H9 (cell line): Measurements from ENCODE around the gene DPPA3. TPM values are rescaled to one million over a fixed set of nuclear protein-coding genes. Genes with fewer than 3 reads are reported as not detected.
"Not testable (repeated sequence)": the region's sequence is repeated elsewhere in the genome, so short reads cannot be mapped to it uniquely, and the experiment has no call there.

Source experiments
- DNase-seq: peaks from one replicate; pipeline ENCODE4 v3.0.0-alpha.2; 2017
- H2AFZ ChIP-seq: one replicate; pipeline ENCODE4 v1.6.1; 2013; ENCODE audit warnings: mild to moderate bottlenecking, low read length, control low read depth, moderate library complexity
- H2AK5ac ChIP-seq: 2 replicates; pipeline ENCODE4 v1.6.1; 2013; ENCODE audit warnings: low read length, control low read depth, mixed read lengths; ENCODE audit not compliant: insufficient read length
- H2BK120ac ChIP-seq: one replicate; pipeline ENCODE4 v1.6.1; 2013; ENCODE audit warnings: low read depth, mild to moderate bottlenecking, low read length, control low read depth, inconsistent platforms; ENCODE audit not compliant: poor library complexity, severe bottlenecking
- H2BK12ac ChIP-seq: 2 replicates; pipeline ENCODE4 v1.6.1; 2013; ENCODE audit warnings: low read length, control low read depth, mixed read lengths, low read depth; ENCODE audit not compliant: insufficient read length
- H2BK15ac ChIP-seq: 2 replicates; pipeline ENCODE4 v1.6.1; 2013; ENCODE audit warnings: low read depth, low read length, control low read depth
- H2BK20ac ChIP-seq: one replicate; pipeline ENCODE4 v1.6.1; 2013; ENCODE audit warnings: low read depth, mild to moderate bottlenecking, low read length, control low read depth, inconsistent platforms; ENCODE audit not compliant: poor library complexity, severe bottlenecking
- H2BK5ac ChIP-seq: 2 replicates; pipeline ENCODE4 v1.6.1; 2013; ENCODE audit warnings: low read length, control low read depth, mixed read lengths; ENCODE audit not compliant: insufficient read length
- H3K14ac ChIP-seq: 2 replicates; pipeline ENCODE4 v1.6.1; 2013; ENCODE audit warnings: low read length, control low read depth; ENCODE audit not compliant: insufficient read depth
- H3K18ac ChIP-seq: 2 replicates; pipeline ENCODE4 v1.6.1; 2013; ENCODE audit warnings: low read depth, mild to moderate bottlenecking, mixed read lengths, low read length, control low read depth; ENCODE audit not compliant: insufficient read length
- H3K23ac ChIP-seq: 2 replicates; pipeline ENCODE4 v1.6.1; 2013; ENCODE audit warnings: low read length, control low read depth, mixed read lengths, low read depth; ENCODE audit not compliant: insufficient read length
- H3K23me2 ChIP-seq: 2 replicates; pipeline ENCODE4 v1.6.1; 2013; ENCODE audit warnings: low read depth, mild to moderate bottlenecking, mixed read lengths, low read length, control low read depth; ENCODE audit not compliant: insufficient read length, poor library complexity, severe bottlenecking
- H3K27ac ChIP-seq: 2 replicates; pipeline ENCODE4 v1.5.1; 2013; ENCODE audit warnings: low read length, control low read depth, mixed read lengths, low read depth; ENCODE audit not compliant: insufficient read length
- H3K27me3 ChIP-seq: 2 replicates; pipeline ENCODE4 v1.6.1; 2013; ENCODE audit warnings: low read length, control low read depth, inconsistent platforms; ENCODE audit not compliant: insufficient read depth
- H3K4ac ChIP-seq: 2 replicates; pipeline ENCODE4 v1.6.1; 2013; ENCODE audit warnings: low read depth, mild to moderate bottlenecking, control low read depth, inconsistent platforms, low read length, moderate library complexity
- H3K4me1 ChIP-seq: 2 replicates; pipeline ENCODE4 v1.6.1; 2013; ENCODE audit warnings: low read length, control low read depth, inconsistent platforms; ENCODE audit not compliant: insufficient read depth
- H3K4me2 ChIP-seq: 2 replicates; pipeline ENCODE4 v1.6.1; 2013; ENCODE audit warnings: low read length, control low read depth, mixed read lengths; ENCODE audit not compliant: insufficient read length, insufficient read depth
- H3K56ac ChIP-seq: 2 replicates; pipeline ENCODE4 v1.6.1; 2013; ENCODE audit warnings: low read depth, mild to moderate bottlenecking, mixed read lengths, low read length, control low read depth; ENCODE audit not compliant: insufficient read length
- H3K79me1 ChIP-seq: 2 replicates; pipeline ENCODE4 v1.6.1; 2013; ENCODE audit warnings: low read depth, mild to moderate bottlenecking, moderate library complexity, low read length, control low read depth, inconsistent platforms; ENCODE audit not compliant: insufficient read depth, poor library complexity, severe bottlenecking
- H3K79me2 ChIP-seq: 2 replicates; pipeline ENCODE4 v1.6.1; 2013; ENCODE audit warnings: low read length, control low read depth, inconsistent platforms; ENCODE audit not compliant: insufficient read depth
- H3K9ac ChIP-seq: 2 replicates; pipeline ENCODE4 v1.6.1; 2013; ENCODE audit warnings: low read length, control low read depth, mixed read lengths; ENCODE audit not compliant: insufficient read length; ENCODE audit errors: extremely low read depth
- H3K9me3 ChIP-seq: one replicate; pipeline ENCODE4 v1.6.1; 2013; ENCODE audit warnings: low read depth, low read length, inconsistent platforms; ENCODE audit not compliant: control insufficient read depth
- H3T11ph ChIP-seq: one replicate; pipeline ENCODE4 v1.6.1; 2013; ENCODE audit warnings: mild to moderate bottlenecking, low read length, control low read depth, inconsistent platforms
- H4K20me1 ChIP-seq: one replicate; pipeline ENCODE4 v1.6.1; 2013; ENCODE audit not compliant: control insufficient read depth, insufficient read length, insufficient read depth
- H4K5ac ChIP-seq: 2 replicates; pipeline ENCODE4 v1.6.1; 2013; ENCODE audit warnings: low read depth, mild to moderate bottlenecking, mixed read lengths, low read length, control low read depth; ENCODE audit not compliant: insufficient read length
- H4K8ac ChIP-seq: replicated peaks from 2 replicates; pipeline ENCODE4 v1.6.1; 2013; ENCODE audit warnings: low read length, control low read depth, mixed read lengths, low read depth; ENCODE audit not compliant: insufficient read length
- H4K91ac ChIP-seq: 2 replicates; pipeline ENCODE4 v1.6.1; 2013; ENCODE audit warnings: low read depth, mild to moderate bottlenecking, moderate library complexity, mixed read lengths, low read length, control low read depth; ENCODE audit not compliant: insufficient read length
- H3K27ac Mint-ChIP-seq, 3 experiments: 2 replicates in 2 of 3; 3 replicates in 1 of 3; pipeline ENCODE4 v1.8.0; 2020 to 2021; ENCODE audit warnings: mixed read lengths in 3 of 3, mild to moderate bottlenecking in 1 of 3, moderate library complexity in 1 of 3
- H3K27me3 Mint-ChIP-seq: 2 replicates; pipeline ENCODE4 v1.8.0; 2021; ENCODE audit warnings: low read depth, mild to moderate bottlenecking, moderate library complexity, mixed read lengths
- H3K36me3 Mint-ChIP-seq, 3 experiments: 2 replicates in 2 of 3; 3 replicates in 1 of 3; pipeline ENCODE4 v1.8.0; 2020 to 2021; ENCODE audit warnings: low read depth in 3 of 3, mixed read lengths in 3 of 3; ENCODE audit not compliant: insufficient read depth in 1 of 3
- H3K4me1 Mint-ChIP-seq, 2 experiments: 2 replicates each; pipeline ENCODE4 v1.8.0; 2020; ENCODE audit warnings: mixed read lengths in 2 of 2
- H3K4me3 Mint-ChIP-seq, 2 experiments: 2 replicates in 1 of 2; 3 replicates in 1 of 2; pipeline ENCODE4 v1.8.0; 2020 to 2021; ENCODE audit warnings: mild to moderate bottlenecking in 2 of 2, mixed read lengths in 2 of 2, moderate library complexity in 1 of 2
- H3K9me3 Mint-ChIP-seq, 2 experiments: 2 replicates in 1 of 2; 3 replicates in 1 of 2; pipeline ENCODE4 v1.8.0; 2020; ENCODE audit warnings: mild to moderate bottlenecking in 2 of 2, mixed read lengths in 2 of 2, moderate library complexity in 1 of 2
- CTCF ChIP-seq: fragments of 200-600 bp; sonication (generic); conservative IDR thresholded peaks from 3 replicates; pipeline ENCODE4 v1.8.0; 2021; ENCODE audit warnings: antibody characterized with exemption, mild to moderate bottlenecking
- WGBS: extraction: QIAGEN DNeasy Blood & Tissue Kit; methylation state at CpG from one replicate; pipeline ENCODE4 v1.1.7; 2013; ENCODE audit warnings: missing lambda C conversion rate, low lambda C conversion rate, mixed read lengths; ENCODE audit not compliant: insufficient read length; ENCODE audit errors: extremely low coverage; 5-methylcytosine and 5-hydroxymethylcytosine counted together
- total RNA-seq: library from RNA; stranded (reverse); gene quantifications from 2 replicates; pipeline ENCODE4 v1.2.1, GENCODE V29; 2021

Gene DPPA3
- total RNA-seq, 1 experiment from 2014 or later = 1.4 TPM

- Histone ChIP-seq H3K27me3 (no peaks in the 10 kb centered on the region), H3K56ac (no peak overlapping the region), H3K79me2 (no peaks in the 10 kb centered on the region), H4K91ac (no peak overlapping the region), H3K4me1 (no peaks in the 10 kb centered on the region), H2BK5ac (no peak overlapping the region), H3K18ac (no peak overlapping the region), H2BK15ac (no peak overlapping the region), H3K79me1 (no peaks in the 10 kb centered on the region), H3K27ac (no peak overlapping the region), H2BK120ac (no peak overlapping the region), H4K8ac (no peak overlapping the region), H3K9ac (no peak overlapping the region), H2AK5ac (no peak overlapping the region), H2BK12ac (no peak overlapping the region), H3K4ac (no peak overlapping the region), H3K4me2 (no peak overlapping the region), H3K23ac (no peak overlapping the region), H3T11ph (no peak overlapping the region), H3K9me3 (no peaks in the 10 kb centered on the region), H3K23me2 (no peaks in the 10 kb centered on the region), H4K5ac (no peak overlapping the region), H2AFZ (no peak overlapping the region), H2BK20ac (no peak overlapping the region), H3K14ac (no peak overlapping the region), H4K20me1 (no peaks in the 10 kb centered on the region)
- Mint-ChIP-seq H3K27me3 (no peaks in the 10 kb centered on the region; the same call in 1 of the 2 replicates), H3K4me3 (no peak overlapping the region), H3K27ac (no peak overlapping the region), H3K9me3 (no peaks in the 10 kb centered on the region), H3K4me1 (peaks cover 6 to 8% of the 10 kb centered on the region in 2 experiments), H3K36me3 (no peaks in the 10 kb centered on the region)
- no peak for DNase-seq
- no peak for TF ChIP-seq CTCF
- WGBS = no CpG with 5 or more reads among the region's 5 CpGs
Measured at GRCh38 chr12:7668171-7668570, 43.1 kb upstream of the DPPA3 start.

- not testable (repeated sequence) for H2BK12ac ChIP-seq, H3T11ph ChIP-seq, H3K79me2 ChIP-seq, H3K36me3 Mint-ChIP-seq, H3K4me2 ChIP-seq, H3K23me2 ChIP-seq, H2BK120ac ChIP-seq, H3K27ac ChIP-seq, H2BK5ac ChIP-seq, H4K20me1 ChIP-seq, H3K9me3 ChIP-seq, H3K9me3 Mint-ChIP-seq, H3K79me1 ChIP-seq, H3K4me1 ChIP-seq, H3K23ac ChIP-seq, H4K8ac ChIP-seq, H4K5ac ChIP-seq, H3K9ac ChIP-seq, H3K27ac Mint-ChIP-seq, H4K91ac ChIP-seq, H3K27me3 ChIP-seq, H3K4ac ChIP-seq, H2AK5ac ChIP-seq, DNase-seq, H2BK15ac ChIP-seq, H3K56ac ChIP-seq, H2AFZ ChIP-seq, H3K4me3 Mint-ChIP-seq, H3K18ac ChIP-seq, H2BK20ac ChIP-seq, H3K27me3 Mint-ChIP-seq, H3K14ac ChIP-seq
- no CpG with 5 or more reads among the region's 6 CpGs for WGBS
- H3K4me1 Mint-ChIP-seq = peaks cover 12 to 14% of the 10 kb centered on the region in 2 experiments
Measured at GRCh38 chr12:7675455-7675854, 35.8 kb upstream of the DPPA3 start.
